SJCRH30 (cell line): ENCODE results near the gene URB2. TPM values are rescaled to one million over a fixed set of nuclear protein-coding genes. Genes with fewer than 3 reads are reported as not detected.
"Not testable (repeated sequence)": the region's sequence is repeated elsewhere in the genome, so short reads cannot be mapped to it uniquely, and the experiment has no call there.

Source experiments
- DNase-seq, 2 experiments: peaks; one replicate each; pipeline ENCODE4 v3.0.0-alpha.2; 2015 to 2020
- H3K27ac ChIP-seq: fragments of 250-450 bp; sonication (Bioruptor Pico); 2 replicates; pipeline ENCODE4 v1.5.1; 2020; ENCODE audit warnings: mild to moderate bottlenecking, moderate library complexity
- H3K27me3 ChIP-seq: fragments of 250-450 bp; sonication (Bioruptor Pico); 2 replicates; pipeline ENCODE4 v1.5.1; 2020; ENCODE audit warnings: mild to moderate bottlenecking, moderate library complexity
- H3K36me3 ChIP-seq: fragments of 250-450 bp; sonication (Bioruptor Pico); 2 replicates; pipeline ENCODE4 v1.5.1; 2020; ENCODE audit warnings: mild to moderate bottlenecking, moderate library complexity
- H3K4me1 ChIP-seq: fragments of 250-450 bp; sonication (Bioruptor Pico); 2 replicates; pipeline ENCODE4 v1.5.1; 2020; ENCODE audit warnings: mild to moderate bottlenecking, moderate library complexity
- H3K4me3 ChIP-seq: fragments of 250-450 bp; sonication (Bioruptor Pico); 2 replicates; pipeline ENCODE4 v1.5.1; 2020; ENCODE audit warnings: mild to moderate bottlenecking, moderate library complexity
- H3K9me3 ChIP-seq: fragments of 250-450 bp; sonication (Bioruptor Pico); replicated peaks from 2 replicates; pipeline ENCODE4 v1.5.1; 2020; ENCODE audit warnings: mild to moderate bottlenecking, moderate library complexity
- total RNA-seq: library from RNA; depleted of rRNA; stranded (reverse); fragments of >200 nt; shearing (Covaris generic); gene quantifications from 2 replicates; pipeline ENCODE4 v1.2.3, GENCODE V29; 2014

URB2 gene
- total RNA-seq, 1 experiment from 2014 or later = 34.4 TPM

DNA sequence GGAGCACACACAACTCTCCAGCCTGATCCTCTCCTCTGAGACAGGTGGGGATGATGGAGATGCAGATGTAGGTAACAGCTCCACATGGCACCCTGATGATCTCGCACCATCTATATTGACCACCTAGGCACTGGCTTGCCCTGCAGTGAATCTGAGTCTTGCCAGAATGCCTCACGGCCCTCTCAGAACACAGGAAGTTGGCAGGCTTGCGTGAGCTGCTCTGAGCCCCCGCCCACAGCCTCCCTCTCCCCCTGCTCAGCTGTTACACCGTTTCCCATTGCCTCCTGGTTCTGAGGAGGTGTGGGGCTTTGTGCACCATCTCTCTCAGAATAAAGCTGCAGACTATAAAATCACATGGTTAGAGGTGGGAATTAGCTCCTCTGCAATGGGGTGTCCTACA, 48.0 kb downstream of the URB2 start:
- Histone ChIP-seq H3K27ac (no peak overlapping the region), H3K4me3 (no peak overlapping the region), H3K4me1 (no peaks in the 10 kb centered on the region), H3K36me3 (no peaks in the 10 kb centered on the region), H3K9me3 (no peaks in the 10 kb centered on the region), H3K27me3 (no peaks in the 10 kb centered on the region)
- DNase-seq = no peak

DNA sequence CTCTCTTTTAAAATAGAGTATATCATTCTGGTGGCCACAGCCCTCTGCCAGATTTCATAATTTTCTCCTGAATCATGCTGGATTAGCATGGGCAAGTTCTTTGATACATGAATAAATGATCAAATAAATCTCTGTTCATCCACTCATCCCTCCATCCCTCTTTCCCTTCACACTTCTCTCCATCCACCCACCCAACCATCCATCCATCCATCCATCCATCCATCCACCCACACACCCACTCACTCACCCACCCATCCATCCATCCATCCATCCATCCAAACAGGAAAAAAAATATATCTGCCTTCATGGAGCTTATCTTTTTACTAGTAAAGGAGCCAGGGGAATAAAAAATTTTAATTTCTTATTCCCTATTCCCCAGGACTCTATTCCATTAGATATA, 49.3 kb downstream of the URB2 start:
- Histone ChIP-seq H3K4me1 (no peaks in the 10 kb centered on the region), H3K36me3 (no peaks in the 10 kb centered on the region), H3K27me3 (no peaks in the 10 kb centered on the region), H3K9me3 (no peaks in the 10 kb centered on the region), H3K4me3 (no peak overlapping the region), H3K27ac (no peak overlapping the region)
- DNase-seq = no peak

DNA sequence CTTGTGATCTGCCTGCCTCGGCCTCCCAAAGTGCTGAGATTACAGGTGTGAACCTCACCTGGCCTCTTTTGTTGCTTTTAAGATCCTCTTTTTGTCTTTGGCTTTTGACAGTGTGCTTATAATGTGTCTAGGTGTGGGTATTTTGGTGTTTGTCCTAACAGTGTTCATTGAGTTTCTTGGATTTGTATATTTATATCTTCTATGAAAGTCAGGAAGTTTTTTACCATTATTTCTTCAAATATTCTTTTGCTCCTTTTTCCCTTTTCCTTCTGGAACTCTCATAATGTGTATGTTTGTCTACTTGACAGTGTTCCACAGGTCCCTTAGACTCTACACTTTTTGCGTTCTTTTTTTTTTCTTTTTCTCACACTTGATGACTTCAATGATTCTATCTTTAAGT, 59.1 kb downstream of the URB2 start:
- no peak for DNase-seq
- Histone ChIP-seq H3K27ac (no peak overlapping the region), H3K27me3 (no peaks in the 10 kb centered on the region), H3K9me3 (0 out of 2 replicates have a peak, but pooled peaks cover 2% of the 10 kb centered on the region), H3K36me3 (no peaks in the 10 kb centered on the region), H3K4me1 (peaks cover 7% of the 10 kb centered on the region), H3K4me3 (no peak overlapping the region)

DNA sequence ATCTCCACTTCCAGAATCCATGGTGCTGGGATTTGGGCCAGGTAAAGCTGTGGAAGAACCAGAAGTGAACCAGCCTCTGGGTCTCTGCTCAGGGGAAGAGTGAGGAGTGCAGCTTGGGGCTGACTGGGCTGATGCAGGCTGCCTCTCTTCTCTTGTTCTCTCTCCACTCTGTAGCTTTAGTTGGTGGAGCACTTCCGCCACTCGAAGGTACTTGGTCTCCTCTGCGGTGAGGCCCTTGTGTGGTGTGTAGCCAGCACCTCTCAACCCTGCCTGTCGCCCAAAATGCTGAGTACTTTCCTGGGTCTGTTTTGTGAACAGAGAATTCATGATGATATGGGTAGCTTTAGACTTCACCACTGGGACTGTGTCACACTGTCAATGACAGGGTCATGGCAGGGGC, 63.2 kb downstream of the URB2 start:
- Histone ChIP-seq H3K9me3 (no peaks in the 10 kb centered on the region), H3K27me3 (no peaks in the 10 kb centered on the region), H3K4me3 (no peak overlapping the region), H3K4me1 (peaks cover 23% of the 10 kb centered on the region), H3K27ac (peak overlapping the region; percentile 41), H3K36me3 (no peaks in the 10 kb centered on the region)
- DNase-seq = no peak

DNA sequence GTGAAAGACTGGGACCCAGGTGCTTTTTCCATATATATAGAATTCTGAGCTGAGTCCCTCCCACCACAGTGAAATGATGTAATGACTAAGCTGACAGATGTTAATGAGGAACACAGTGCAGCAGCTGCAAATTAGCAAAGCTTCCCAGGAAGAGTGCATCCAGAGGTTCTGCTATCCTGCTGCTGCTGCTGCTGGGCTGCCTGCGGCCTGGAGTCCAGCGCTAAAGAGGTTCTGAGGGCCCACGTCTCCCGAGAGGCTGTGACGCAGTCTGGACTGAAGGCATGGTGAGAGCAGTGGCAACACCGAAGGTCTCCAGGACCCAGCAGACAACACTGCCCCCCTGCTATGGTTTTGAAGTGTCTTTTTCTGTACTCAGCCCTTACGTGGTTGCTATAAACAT, 63.9 kb downstream of the URB2 start:
- no peak overlapping the region for H3K4me3 ChIP-seq
- peak; percentile 59 to 77 for DNase-seq
- no peaks in the 10 kb centered on the region for H3K9me3 ChIP-seq
- peaks cover 27% of the 10 kb centered on the region for H3K4me1 ChIP-seq
- H3K27me3 ChIP-seq = no peaks in the 10 kb centered on the region
- no peaks in the 10 kb centered on the region for H3K36me3 ChIP-seq
- peak overlapping the region; percentile 41 for H3K27ac ChIP-seq

DNA sequence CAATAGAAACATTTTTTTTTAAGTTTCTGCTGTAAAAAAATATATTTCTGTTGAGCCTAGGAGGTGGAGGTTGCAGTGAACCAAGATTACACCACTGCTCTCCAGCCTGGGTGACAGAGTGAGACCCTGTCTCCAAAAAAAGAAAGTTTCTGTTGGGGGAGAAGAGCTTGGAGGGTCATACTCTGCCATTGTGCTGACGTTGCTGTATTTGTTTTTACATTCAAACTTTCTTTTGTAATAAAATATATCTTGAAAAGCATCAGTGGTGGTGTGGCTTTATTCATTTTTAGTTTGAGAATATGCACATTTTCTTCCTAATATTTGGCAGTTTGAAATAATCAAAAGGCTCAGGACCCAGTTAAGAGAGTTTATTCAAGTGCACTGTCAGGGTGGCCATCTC, 64.6 kb downstream of the URB2 start:
- no peaks in the 10 kb centered on the region for H3K36me3 ChIP-seq
- peaks cover 30% of the 10 kb centered on the region for H3K4me1 ChIP-seq
- no peaks in the 10 kb centered on the region for H3K27me3 ChIP-seq
- no peak for DNase-seq
- H3K4me3 ChIP-seq = no peak overlapping the region
- H3K9me3 ChIP-seq = no peaks in the 10 kb centered on the region
- no peak overlapping the region for H3K27ac ChIP-seq

DNA sequence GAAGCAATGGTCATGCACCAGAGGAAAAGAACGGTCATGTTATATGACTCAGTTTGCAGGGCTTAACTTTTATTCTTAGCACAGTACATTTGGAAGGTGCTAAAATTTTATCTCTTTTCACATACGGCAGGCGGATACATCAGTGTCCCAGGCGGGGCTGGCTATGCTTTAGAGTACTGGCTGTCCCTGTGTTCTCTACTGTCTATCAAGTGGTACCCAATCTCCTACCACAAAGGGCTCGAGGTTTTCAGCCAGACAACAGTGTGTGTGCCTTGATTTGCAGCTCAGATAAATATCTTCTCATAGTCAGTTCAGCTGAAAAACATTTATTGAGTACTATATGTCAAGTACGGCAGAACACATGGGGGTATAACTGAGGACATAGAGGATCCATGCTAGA, 65.3 kb downstream of the URB2 start:
- no peaks in the 10 kb centered on the region for H3K27me3 ChIP-seq
- peaks cover 30% of the 10 kb centered on the region for H3K4me1 ChIP-seq
- no peak for DNase-seq
- no peak overlapping the region for H3K4me3 ChIP-seq
- no peaks in the 10 kb centered on the region for H3K9me3 ChIP-seq
- H3K27ac ChIP-seq = no peak overlapping the region
- no peaks in the 10 kb centered on the region for H3K36me3 ChIP-seq

DNA sequence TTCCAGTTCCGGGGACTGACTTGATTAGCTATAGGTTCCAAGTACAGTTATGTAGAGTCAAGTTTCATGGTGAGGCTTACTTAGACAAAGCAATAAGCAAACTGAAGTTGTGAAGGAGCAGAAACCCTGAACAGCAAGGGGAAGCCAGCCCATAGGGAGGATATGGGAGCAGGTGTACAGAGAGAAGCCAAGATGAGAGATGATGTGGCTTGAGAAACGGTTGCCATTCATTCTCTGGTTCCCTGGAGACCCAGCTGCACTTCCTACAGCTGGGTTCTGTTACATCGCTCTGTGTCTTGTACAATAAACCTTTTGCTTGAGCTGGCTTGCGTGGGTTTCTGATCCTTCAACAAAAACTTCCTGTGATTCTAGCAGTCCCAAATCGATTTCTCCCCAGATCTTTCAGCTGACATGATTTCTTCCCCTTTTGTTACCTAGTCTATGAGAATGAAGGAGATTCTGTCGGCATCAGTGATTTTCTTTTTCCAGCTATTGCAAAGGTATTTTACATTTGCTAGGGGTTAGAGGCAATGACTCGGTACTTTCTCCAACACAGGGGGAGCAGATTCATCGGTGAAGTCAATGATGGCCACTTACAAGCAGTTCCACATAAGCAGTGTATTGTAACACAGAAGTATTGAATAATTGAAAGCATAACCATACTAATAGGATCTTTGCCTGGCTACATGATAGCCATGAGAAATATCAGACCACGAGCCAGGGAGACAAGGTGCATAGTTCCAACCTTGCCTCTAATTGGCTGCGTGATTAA, 67.3 kb downstream of the URB2 start:
- Histone ChIP-seq H3K4me3 (peak overlapping the region; percentile 19; the same call in 1 of the 2 replicates), H3K4me1 (peaks cover 30% of the 10 kb centered on the region), H3K36me3 (no peaks in the 10 kb centered on the region), H3K27ac (peak overlapping the region; percentile 80), H3K9me3 (no peaks in the 10 kb centered on the region), H3K27me3 (no peaks in the 10 kb centered on the region)
- peak in 1 of 2 experiments; percentile 50 for DNase-seq

DNA sequence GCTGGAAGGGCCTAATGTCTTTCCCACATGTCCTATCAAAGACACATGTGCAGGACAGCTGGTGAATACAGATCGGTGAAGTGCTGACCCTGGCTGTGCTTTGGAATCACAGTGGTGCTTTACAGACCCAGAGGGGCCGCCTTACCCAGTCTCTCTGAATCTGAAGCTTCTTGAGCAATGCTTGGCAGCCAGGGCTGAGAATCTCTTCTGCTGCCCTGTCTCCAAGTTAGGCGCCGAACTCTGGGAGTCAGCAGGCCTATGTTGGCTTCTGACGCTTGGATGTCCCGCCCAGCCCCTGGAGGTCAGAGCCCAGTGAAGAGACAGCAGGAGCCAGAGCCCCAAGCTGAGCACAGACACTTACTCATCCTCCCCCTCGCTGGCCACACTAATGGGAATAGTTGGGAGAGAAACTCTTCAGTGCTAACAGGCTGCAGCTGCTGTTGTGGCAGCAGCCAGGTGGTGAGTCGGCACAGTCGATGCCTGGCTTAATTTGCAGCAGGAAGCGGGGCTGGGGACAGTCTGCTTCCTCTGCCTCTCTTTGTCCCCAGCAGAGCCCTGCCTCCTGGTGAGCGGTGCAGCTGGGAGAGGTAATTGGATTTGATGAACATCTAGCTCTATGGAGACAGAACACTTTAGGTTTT, 68.1 kb downstream of the URB2 start:
- Histone ChIP-seq H3K27ac (peak overlapping the region; percentile 80), H3K4me1 (peaks cover 30% of the 10 kb centered on the region), H3K4me3 (peak overlapping the region; percentile 19), H3K9me3 (no peaks in the 10 kb centered on the region), H3K27me3 (no peaks in the 10 kb centered on the region), H3K36me3 (no peaks in the 10 kb centered on the region)
- DNase-seq = peak; percentile 90 to 95

DNA sequence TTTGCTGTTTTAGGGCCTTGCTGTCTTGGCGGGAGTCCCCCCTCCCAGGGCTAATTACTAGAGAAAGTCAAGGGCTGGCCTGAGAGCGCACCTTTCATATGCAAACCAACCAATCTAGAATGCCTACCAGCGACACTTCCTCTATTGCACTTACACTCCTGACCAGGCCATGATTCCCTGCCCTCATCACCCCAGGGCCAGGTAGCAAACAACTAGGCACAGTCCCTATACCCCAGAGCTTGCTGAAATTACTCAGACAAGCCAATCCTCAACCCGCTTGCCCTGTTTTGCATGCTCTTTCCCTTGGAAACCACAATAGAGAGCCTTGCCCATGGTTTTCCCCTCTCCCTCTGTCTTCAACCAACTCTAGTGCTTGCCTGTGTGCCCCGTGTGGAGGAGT, 70.3 kb downstream of the URB2 start:
- DNase-seq = no peak
- H3K27me3 ChIP-seq = no peaks in the 10 kb centered on the region
- no peaks in the 10 kb centered on the region for H3K36me3 ChIP-seq
- H3K27ac ChIP-seq = no peak overlapping the region
- no peaks in the 10 kb centered on the region for H3K9me3 ChIP-seq
- peaks cover 31% of the 10 kb centered on the region for H3K4me1 ChIP-seq
- no peak overlapping the region for H3K4me3 ChIP-seq

DNA sequence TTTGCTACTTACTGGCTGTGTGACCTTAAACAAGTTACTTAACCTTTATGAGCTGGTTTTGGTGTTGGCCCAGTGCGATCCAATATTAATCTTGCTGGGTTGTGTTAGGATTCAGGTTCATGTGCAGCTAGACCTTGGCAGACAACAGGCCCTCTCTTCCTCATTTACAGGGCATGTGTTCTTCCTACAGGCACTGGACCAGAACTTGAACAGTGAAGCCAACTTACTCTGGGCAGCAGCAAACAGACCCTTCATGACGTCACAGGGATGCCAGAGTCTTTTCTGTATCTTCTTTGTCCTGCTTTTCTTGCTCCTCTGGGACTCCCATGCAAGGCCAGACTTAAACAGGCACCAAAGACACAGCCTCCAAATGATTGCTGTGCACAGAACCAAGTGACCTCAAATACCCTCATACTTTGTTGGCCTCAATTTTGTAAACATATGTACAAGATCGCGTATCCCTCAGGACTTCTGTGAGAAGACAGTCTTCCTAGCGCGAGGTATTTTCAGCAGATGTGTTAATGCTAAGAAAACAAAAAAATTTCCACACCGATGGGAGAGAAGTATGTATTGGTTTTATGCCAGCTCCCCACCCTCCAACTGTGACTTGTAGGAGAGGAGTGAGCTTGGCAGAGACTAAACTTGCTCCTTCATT, 73.7 kb downstream of the URB2 start:
- Histone ChIP-seq H3K4me3 (no peak overlapping the region), H3K4me1 (peaks cover 16% of the 10 kb centered on the region), H3K27ac (no peak overlapping the region), H3K27me3 (no peaks in the 10 kb centered on the region), H3K9me3 (no peaks in the 10 kb centered on the region), H3K36me3 (no peaks in the 10 kb centered on the region)
- peak; percentile 29 to 52 for DNase-seq

DNA sequence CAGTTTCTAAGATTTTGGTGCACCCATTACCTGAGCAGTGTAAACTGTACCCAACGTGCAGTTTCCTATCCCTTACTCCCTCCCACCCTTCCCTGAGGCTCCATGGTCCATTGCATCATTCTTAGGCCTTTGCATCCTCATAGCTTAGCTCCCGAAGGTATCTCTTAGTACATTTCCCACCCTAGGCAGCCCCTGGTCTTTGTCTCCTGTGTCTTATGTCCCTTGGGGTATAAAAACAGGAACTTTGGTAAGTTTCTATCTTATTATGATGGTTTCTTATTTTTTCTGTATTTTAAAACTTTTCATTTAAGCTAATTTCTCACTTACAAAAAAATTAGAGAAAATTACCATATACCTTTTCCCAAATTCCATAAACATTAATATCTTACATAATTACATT, 78.1 kb downstream of the URB2 start:
- H3K4me1 ChIP-seq = peaks cover 12% of the 10 kb centered on the region
- H3K36me3 ChIP-seq = no peaks in the 10 kb centered on the region
- no peak overlapping the region for H3K4me3 ChIP-seq
- no peaks in the 10 kb centered on the region for H3K27me3 ChIP-seq
- DNase-seq = no peak
- no peak overlapping the region for H3K27ac ChIP-seq
- no peaks in the 10 kb centered on the region for H3K9me3 ChIP-seq

DNA sequence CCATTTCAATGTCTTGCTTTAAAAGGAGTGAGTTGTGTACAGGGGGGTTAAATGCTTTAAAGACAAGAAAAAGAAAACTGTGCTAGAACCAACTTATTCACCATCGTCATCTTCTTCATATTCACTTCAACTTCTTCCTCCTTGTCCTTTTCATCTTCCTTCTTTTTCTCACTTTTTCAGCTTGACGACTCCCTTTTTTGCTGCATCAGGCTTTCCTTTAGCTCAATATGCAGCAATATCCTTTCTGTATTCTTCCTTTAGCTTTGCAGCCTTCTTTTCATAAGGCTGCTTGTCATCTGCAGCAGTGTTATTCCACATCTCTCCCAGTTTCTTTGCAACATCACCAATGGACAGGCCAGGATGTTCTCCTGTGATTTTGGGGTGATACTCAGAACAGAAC, 79.1 kb downstream of the URB2 start:
- DNase-seq, H3K36me3 ChIP-seq, H3K27me3 ChIP-seq, H3K9me3 ChIP-seq, H3K27ac ChIP-seq, H3K4me1 ChIP-seq, H3K4me3 ChIP-seq: not testable (repeated sequence)

DNA sequence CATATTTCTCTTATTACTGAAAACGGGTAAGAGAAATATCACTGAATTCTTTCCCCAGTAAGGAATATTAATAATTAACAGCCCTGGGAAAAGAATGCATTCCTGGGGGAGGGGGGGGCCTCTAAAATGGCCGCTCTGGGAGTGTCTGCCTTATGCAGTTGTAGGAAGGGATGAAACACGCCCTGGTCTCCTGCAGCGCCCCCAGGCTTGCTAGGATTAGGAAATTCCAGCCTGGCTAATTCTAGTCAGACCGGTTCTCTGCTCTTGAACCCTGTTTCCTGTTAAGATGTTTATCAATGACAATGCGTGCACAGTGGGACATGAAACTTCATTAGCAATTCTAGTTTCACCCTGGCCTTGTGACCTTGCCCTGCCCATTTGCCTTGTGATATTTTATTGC, 81.1 kb downstream of the URB2 start:
- not testable (repeated sequence) for DNase-seq, H3K27me3 ChIP-seq, H3K4me1 ChIP-seq, H3K36me3 ChIP-seq, H3K4me3 ChIP-seq, H3K9me3 ChIP-seq, H3K27ac ChIP-seq

DNA sequence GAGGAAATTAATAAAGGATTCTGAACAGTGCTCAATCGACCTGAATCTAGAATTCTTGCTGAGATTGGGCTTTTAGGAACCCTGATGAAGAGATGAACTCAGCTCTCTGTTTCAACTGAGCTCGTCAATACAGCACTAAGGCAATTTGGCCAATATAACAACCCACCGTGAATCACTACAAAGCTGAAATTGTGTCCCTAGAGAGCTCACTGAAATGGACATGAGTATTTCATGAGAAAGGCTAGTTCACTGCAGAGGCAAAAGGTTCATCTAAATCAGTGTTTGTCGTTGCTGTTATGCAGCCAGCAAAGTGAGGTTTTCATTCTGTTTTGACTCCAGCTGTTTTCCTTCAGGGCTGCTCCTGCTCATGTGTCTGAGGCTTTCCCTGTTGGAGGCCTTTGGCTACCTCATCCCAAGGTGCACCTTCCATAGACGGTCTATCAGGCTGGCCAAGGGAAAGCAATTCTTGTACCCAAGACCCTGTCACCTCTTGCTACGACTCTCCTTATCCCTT, 83.5 kb downstream of the URB2 start:
- no peaks in the 10 kb centered on the region for H3K4me1 ChIP-seq
- DNase-seq = no peak
- H3K27ac ChIP-seq = no peak overlapping the region
- H3K9me3 ChIP-seq = no peaks in the 10 kb centered on the region
- no peaks in the 10 kb centered on the region for H3K27me3 ChIP-seq
- H3K36me3 ChIP-seq = no peaks in the 10 kb centered on the region
- no peak overlapping the region for H3K4me3 ChIP-seq
